Stimulated activated CD8-positive, alpha-beta memory T cell treated with anti-CD3 and anti-CD28 coated beads, Interleukin-4, amount 100 ng/mL, for 4 hours (primary cell): Measurements from ENCODE around the gene RAB41.
"Not testable (repeated sequence)": the region's sequence is repeated elsewhere in the genome, so short reads cannot be mapped to it uniquely, and the experiment has no call there.

Experiments
- DNase-seq, 2 donors: peaks; one replicate each; pipeline ENCODE4 v3.0.0-alpha.2; 2020; ENCODE audit warnings: low read depth in 2 of 2, low spot score in 1 of 2

Gene RAB41

DNA sequence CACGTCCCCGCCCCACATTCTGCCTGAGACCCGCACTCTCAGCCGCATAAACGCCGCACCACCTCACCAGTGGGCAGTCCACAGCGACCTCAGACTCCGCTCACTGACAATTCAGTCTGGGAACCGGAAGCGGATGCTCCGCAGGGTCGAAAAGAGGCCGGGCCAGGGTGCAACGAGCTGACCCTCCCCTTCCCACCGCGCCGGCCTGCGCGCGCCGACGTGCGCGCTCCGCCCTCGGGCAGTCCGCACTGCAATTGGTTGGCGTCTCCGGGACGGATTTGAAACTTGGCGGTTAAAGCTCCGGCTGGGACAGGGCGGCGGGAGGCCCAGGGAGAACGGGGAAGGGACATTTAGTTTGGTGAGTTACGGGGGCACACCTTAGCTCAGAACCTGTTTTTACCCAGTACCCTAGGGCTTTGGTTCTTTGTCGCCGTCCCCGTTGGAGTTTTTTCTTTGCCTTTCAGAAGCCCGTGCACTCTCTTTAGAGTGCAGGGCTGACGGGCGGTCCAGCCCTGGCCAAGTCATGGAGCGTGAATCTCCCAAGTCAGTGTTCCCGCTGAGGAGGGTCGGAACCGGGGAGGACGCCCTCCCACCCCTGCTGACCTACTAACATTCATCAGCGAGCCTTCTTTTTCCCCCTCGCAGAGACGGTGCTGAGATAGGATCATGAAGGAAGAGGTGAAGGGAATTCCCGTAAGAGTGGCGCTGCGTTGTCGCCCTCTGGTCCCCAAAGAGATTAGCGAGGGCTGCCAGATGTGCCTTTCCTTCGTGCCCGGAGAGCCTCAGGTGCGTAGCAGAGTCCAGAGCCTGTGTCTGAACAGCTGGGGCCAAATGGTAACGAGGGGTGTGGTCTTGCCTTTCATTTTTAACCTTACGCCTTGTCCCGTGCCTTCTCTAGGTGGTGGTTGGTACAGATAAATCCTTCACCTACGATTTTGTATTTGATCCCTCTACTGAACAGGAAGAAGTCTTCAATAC, 8.1 kb downstream of the RAB41 start, which contains the start of the genes KIF4A and PDZD11:
KIF4A (plus strand) TSS at position 312 of the 978 bp plus-strand sequence; CDS start at position 667, 355 bp downstream.
PDZD11 (minus strand) TSS at position 135 of the 978 bp plus-strand sequence. CDS start 586 bp downstream, outside the sequence.
- DNase-seq = peak; percentile 23 to 52

DNA sequence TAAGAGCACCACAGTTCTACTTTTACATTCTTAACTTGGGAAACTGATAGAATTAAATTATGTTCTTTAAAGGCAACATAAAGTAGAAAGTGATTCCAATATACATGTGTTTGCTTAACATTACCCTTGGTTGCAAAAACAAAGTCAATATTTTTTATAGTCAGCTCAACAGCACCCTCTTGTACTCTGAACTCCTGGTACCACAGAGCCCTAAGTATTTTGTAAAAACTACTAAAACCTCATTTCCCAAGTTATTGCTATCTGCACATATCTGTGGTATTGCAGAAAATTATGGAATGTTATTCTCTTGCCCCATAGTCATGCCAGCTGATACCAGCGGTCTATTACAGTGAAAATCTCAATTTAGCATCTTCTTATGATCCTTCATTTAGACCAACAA, 10.8 kb downstream of the RAB41 start:
- DNase-seq = no peak

DNA sequence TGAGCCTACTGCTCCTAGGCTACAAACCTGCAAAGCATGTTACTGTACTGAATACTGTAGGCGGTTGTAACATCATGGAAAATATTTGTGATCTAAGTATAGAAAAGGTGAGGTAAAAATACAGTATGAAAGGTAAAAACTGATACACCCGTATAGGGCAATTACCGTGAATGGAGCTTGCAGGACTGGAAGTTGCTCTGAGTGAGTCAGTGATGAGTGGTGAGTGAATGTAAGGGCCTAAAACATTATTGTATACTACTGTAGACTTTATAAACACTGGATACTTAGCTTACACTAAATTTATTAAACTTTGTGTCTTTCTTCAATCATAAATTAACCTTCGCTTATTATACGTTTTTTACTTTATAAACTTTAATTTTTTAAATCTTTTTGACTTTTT, 11.6 kb downstream of the RAB41 start:
- no peak for DNase-seq

DNA sequence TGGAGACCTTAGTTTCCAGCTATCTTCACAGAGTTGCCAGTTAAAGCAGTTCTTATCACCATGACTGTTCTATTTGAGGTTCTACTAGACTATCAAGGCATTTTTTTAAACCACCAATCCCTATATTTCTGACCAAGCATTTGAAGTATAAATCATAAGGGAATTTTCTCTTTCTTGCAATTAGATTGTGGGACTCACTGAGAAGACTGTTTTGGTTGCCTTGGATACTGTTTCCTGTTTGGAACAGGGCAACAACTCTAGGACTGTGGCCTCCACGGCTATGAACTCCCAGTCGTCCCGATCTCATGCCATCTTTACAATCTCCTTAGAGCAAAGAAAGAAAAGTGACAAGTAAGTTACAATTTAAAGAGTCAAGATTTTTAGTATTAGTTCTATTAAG, 19.7 kb downstream of the RAB41 start:
- no peak for DNase-seq

DNA sequence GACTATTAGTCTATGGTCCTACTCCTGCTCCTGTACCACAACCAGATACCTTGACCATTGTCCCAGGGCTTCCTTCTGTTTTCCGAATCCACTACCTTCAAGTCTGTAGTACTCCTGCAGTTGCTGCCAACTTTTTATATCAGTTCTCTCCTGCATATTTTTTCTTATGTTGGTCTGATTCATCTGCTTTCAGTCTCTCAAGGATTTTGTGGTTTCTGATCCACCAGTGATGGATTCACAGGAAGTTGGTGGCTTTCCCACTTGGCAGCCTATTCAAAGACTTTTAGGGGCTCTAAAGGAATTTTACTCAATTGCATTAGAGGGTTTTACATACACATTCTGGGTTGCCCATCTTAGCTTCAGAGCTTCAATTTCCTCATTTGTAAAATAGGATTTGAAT, 31.5 kb downstream of the RAB41 start:
- DNase-seq = no peak

DNA sequence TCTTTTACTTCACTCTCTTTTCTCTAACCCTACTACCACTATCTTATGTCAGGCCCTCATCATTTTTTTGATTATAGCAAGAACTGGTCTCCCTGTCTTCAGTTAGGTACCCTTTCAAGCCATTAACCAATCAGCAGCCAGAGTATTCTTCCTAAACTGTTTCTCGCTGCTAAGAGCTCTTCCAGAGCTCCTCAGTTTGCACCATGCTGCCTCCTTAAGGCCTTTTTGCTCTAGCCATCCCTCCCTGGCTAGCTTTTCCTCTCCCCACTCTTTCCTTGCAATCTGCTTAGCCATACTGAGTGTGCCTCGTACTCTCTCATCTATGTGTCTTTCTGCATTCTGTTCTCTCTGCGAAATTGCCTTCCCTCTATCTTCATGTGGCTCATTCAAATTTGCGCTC, 40.8 kb downstream of the RAB41 start:
- DNase-seq = no peak

DNA sequence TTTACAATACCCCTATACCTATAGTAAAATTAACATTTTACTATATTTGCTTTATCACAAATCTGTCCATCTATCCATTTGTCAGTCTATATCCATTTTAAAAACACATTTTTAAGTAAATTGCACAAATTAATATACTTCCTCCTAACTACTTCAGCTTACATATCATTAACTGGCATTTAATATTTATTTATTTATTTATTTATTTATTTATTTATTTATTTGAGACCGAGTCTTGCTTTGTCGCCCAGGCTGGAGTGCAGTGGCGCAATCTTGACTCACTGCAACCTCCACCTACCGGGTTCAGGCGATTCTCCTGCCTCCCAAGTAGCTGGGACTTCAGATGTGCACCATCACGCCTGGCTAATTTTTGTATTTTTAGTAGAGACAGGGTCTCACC, 41.7 kb downstream of the RAB41 start:
- DNase-seq = not testable (repeated sequence)

DNA sequence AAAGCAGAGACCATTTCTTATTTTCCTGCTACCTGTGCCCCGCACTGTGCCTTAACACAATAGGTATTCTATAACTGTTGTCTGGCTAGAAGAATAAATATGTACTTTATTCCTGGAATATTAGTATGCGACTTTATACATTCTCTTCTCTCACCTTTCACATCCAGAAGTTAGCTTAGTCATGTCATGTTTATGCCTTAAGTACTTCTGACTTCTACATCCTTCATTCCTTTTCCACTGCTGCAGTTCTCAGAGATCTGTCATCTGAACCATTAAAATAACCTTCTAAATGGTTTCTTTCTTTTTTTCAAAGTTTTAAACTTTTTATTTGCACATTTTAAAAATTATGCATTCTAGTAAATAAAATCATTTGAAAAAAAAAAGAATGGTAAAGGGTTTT, 42.4 kb downstream of the RAB41 start:
- DNase-seq = no peak

DNA sequence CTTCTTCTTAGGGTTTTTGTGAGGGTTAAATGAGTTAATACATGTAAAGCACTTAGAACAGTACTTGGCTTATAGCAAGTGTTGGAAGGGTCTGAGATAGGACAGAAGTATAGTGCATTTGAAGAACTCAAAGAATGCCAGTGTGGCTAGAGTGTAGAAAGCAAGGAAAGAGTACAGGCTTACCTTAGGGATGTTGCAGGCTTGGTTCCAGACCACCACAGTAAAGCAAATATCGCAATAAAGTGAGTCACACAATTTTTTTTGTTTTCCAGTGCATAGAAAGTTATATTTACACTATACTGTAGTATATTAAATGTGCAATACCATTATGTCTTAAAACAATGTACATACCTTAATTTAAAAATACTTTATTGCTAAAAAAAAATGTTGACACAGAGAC, 49.2 kb downstream of the RAB41 start:
- no peak for DNase-seq

DNA sequence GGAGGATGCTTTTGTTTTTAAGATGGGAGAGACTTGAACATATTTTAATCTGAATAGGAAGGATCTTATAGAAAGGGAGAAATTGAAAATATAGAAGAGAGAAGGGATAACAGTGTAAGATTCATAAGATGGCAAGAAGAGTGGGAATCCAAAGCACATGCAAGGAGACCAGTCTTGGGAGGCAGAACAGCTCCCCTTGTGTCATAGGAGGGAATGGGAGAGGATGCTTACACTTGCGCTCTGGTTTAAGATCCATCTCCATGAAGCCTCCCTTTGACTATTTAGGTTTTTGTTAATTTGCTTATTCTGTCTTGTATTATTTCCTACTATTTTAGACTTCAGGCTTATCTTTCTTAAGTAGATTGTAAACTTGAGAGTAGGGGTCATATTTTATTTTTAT, 50.6 kb downstream of the RAB41 start:
- no peak for DNase-seq
